Measurements from ENCODE around the gene PLEKHM3. TPM values are rescaled to one million over a fixed set of nuclear protein-coding genes. Genes with fewer than 3 reads are reported as not detected.

The PLEKHM3 gene
- total RNA-seq, 1 donor from 2014 or later, result 12.5 TPM

GRCh38 chr2:207852791-207853190 lies 172.5 kb downstream of the PLEKHM3 start:
- H3K27me3 Mint-ChIP-seq (ENCODE audit: unreplicated experiment), result no peaks in the 10 kb centered on the region
- peaks cover 15% of the 10 kb centered on the region for H3K4me1 Mint-ChIP-seq (ENCODE audit: unreplicated experiment)
- no peak overlapping the region for H3K27ac Mint-ChIP-seq (ENCODE audit: unreplicated experiment)
- TF ChIP-seq CTCF (IDR thresholded peaks at IDR 0.05), result no peak
- DNase-seq (ENCODE audit: extremely low spot score, unreplicated experiment), result no peak
- peaks cover 8% of the 10 kb centered on the region for H3K36me3 Mint-ChIP-seq (ENCODE audit: unreplicated experiment)
- no peak overlapping the region for H3K4me3 Mint-ChIP-seq (ENCODE audit: unreplicated experiment)
- peaks cover 8% of the 10 kb centered on the region for H3K9me3 Mint-ChIP-seq (ENCODE audit: unreplicated experiment)

- no peaks in the 10 kb centered on the region for H3K27me3 Mint-ChIP-seq (ENCODE audit: unreplicated experiment)
- H3K27ac Mint-ChIP-seq (ENCODE audit: unreplicated experiment), result no peak overlapping the region
- H3K36me3 Mint-ChIP-seq (ENCODE audit: unreplicated experiment), result peaks cover 1% of the 10 kb centered on the region
- no peak for DNase-seq (ENCODE audit: extremely low spot score, unreplicated experiment)
- TF ChIP-seq CTCF (IDR thresholded peaks at IDR 0.05), result no peak
- H3K4me3 Mint-ChIP-seq (ENCODE audit: unreplicated experiment), result no peak overlapping the region
- peaks cover 13% of the 10 kb centered on the region for H3K4me1 Mint-ChIP-seq (ENCODE audit: unreplicated experiment)
- H3K9me3 Mint-ChIP-seq (ENCODE audit: unreplicated experiment), result no peaks in the 10 kb centered on the region
Measured at GRCh38 chr2:207849443-207849842, 175.9 kb downstream of the PLEKHM3 start.

GRCh38 chr2:207848545-207848928 lies 176.8 kb downstream of the PLEKHM3 start:
- TF ChIP-seq CTCF (IDR thresholded peaks at IDR 0.05), result no peak
- Mint-ChIP-seq H3K4me3 (ENCODE audit: unreplicated experiment) (no peak overlapping the region), H3K36me3 (ENCODE audit: unreplicated experiment) (peaks cover 1% of the 10 kb centered on the region), H3K27me3 (ENCODE audit: unreplicated experiment) (no peaks in the 10 kb centered on the region), H3K4me1 (ENCODE audit: unreplicated experiment) (peaks cover 13% of the 10 kb centered on the region), H3K27ac (ENCODE audit: unreplicated experiment) (no peak overlapping the region), H3K9me3 (ENCODE audit: unreplicated experiment) (no peaks in the 10 kb centered on the region)
- no peak for DNase-seq (ENCODE audit: extremely low spot score, unreplicated experiment)

- TF ChIP-seq CTCF (IDR thresholded peaks at IDR 0.05), result no peak
- H3K9me3 Mint-ChIP-seq (ENCODE audit: unreplicated experiment), result no peaks in the 10 kb centered on the region
- peaks cover 13% of the 10 kb centered on the region for H3K4me1 Mint-ChIP-seq (ENCODE audit: unreplicated experiment)
- H3K4me3 Mint-ChIP-seq (ENCODE audit: unreplicated experiment), result no peak overlapping the region
- peak overlapping the region; percentile 44 for H3K27ac Mint-ChIP-seq (ENCODE audit: unreplicated experiment)
- peaks cover 1% of the 10 kb centered on the region for H3K36me3 Mint-ChIP-seq (ENCODE audit: unreplicated experiment)
- DNase-seq (ENCODE audit: extremely low spot score, unreplicated experiment), result no peak
- no peaks in the 10 kb centered on the region for H3K27me3 Mint-ChIP-seq (ENCODE audit: unreplicated experiment)
Measured at GRCh38 chr2:207847807-207848544, 177.4 kb downstream of the PLEKHM3 start.

- Mint-ChIP-seq H3K27me3 (ENCODE audit: unreplicated experiment) (no peaks in the 10 kb centered on the region), H3K27ac (ENCODE audit: unreplicated experiment) (no peak overlapping the region), H3K36me3 (ENCODE audit: unreplicated experiment) (peaks cover 1% of the 10 kb centered on the region), H3K4me1 (ENCODE audit: unreplicated experiment) (peaks cover 13% of the 10 kb centered on the region), H3K9me3 (ENCODE audit: unreplicated experiment) (no peaks in the 10 kb centered on the region), H3K4me3 (ENCODE audit: unreplicated experiment) (no peak overlapping the region)
- no peak for TF ChIP-seq CTCF (IDR thresholded peaks at IDR 0.05)
- DNase-seq (ENCODE audit: extremely low spot score, unreplicated experiment), result no peak
Measured at GRCh38 chr2:207847098-207847806, 178.1 kb downstream of the PLEKHM3 start.
